D721Med (cell line): ENCODE data around the gene ARMH2.

ENCODE experiments used
- DNase-seq: peaks from one replicate; pipeline ENCODE4 v3.0.0; 2011; ENCODE audit warnings: low spot score; ENCODE audit not compliant: insufficient read length
- FAIRE-seq: peaks from 2 replicates; lab custom pipeline; 2011; peaks lifted over from hg19 to GRCh38; lab: Jason Lieb, UNC
- CTCF ChIP-seq: IDR thresholded peaks from 2 replicates; pipeline ENCODE4 v1.5.1; 2012; ENCODE audit warnings: mild to moderate bottlenecking, control low read depth; ENCODE audit not compliant: insufficient read depth; ENCODE audit errors: missing control alignments

Gene ARMH2

GRCh38 chr6:24749297-24749696, 49.4 kb downstream of the ARMH2 start:
- no peak for FAIRE-seq
- no peak for TF ChIP-seq CTCF

More at GRCh38 chr6:24749297-24749696, 49.4 kb downstream of the ARMH2 start:
- DNase-seq: no peak
